ENCODE data around the gene WDR19. TPM values are rescaled to one million over a fixed set of nuclear protein-coding genes. Genes with fewer than 3 reads are reported as not detected.
A peak's percentile ranks its signal among the peaks of the same experiment; 100 is the strongest.
"Not testable (repeated sequence)": the region's sequence is repeated elsewhere in the genome, so short reads cannot be mapped to it uniquely, and the experiment has no call there.

The WDR19 gene
- total and polyA plus RNA-seq, 8 donors, result 6.3 to 41.3 (median 13.7) TPM

DNA sequence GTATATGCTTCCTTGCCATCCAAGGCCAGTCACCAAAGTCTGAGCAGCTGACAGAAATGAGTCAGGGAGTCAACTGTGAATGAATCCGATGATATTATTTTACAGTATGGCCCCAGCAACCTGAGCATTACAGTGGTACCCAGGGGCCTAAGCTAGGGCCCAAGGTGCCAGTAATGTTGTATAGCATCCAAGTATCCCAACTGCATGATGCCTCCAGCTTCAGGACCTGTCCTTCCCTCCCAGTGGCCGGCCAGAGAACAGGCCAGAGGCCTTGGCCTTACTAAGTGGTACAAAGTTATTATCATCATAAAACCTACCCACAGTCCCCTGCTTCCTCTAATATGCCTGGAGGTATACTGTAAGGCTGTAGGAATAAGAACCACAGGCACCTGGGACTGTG, 103.9 kb downstream of the WDR19 start:
- H3K4me1 ChIP-seq, result no peaks in the 10 kb centered on the region
- H3K4me3 ChIP-seq, result no peak overlapping the region
- FAIRE-seq (no peak), ATAC-seq (peak in 1 of 4 donors; percentile 24), DNase-seq (no peak)
- peaks cover 0 to 44% (median 0%) of the 10 kb centered on the region in 3 donors for H3K36me3 ChIP-seq
- WGBS, 2 donors, result 93 to 96% methylated on average over 2 of the region's 2 CpGs
- intact Hi-C loops (cut with DNase I), result no loop called here
- no peak overlapping the region for H3K27ac ChIP-seq
- H3K27me3 ChIP-seq, result no peaks in the 10 kb centered on the region
- TF ChIP-seq, protein P1, sequence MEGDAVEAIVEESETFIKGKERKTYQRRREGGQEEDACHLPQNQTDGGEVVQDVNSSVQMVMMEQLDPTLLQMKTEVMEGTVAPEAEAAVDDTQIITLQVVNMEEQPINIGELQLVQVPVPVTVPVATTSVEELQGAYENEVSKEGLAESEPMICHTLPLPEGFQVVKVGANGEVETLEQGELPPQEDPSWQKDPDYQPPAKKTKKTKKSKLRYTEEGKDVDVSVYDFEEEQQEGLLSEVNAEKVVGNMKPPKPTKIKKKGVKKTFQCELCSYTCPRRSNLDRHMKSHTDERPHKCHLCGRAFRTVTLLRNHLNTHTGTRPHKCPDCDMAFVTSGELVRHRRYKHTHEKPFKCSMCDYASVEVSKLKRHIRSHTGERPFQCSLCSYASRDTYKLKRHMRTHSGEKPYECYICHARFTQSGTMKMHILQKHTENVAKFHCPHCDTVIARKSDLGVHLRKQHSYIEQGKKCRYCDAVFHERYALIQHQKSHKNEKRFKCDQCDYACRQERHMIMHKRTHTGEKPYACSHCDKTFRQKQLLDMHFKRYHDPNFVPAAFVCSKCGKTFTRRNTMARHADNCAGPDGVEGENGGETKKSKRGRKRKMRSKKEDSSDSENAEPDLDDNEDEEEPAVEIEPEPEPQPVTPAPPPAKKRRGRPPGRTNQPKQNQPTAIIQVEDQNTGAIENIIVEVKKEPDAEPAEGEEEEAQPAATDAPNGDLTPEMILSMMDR (IDR thresholded peaks at IDR 0.05), result no peak
- H3K9me3 ChIP-seq, result no peaks in the 10 kb centered on the region

DNA sequence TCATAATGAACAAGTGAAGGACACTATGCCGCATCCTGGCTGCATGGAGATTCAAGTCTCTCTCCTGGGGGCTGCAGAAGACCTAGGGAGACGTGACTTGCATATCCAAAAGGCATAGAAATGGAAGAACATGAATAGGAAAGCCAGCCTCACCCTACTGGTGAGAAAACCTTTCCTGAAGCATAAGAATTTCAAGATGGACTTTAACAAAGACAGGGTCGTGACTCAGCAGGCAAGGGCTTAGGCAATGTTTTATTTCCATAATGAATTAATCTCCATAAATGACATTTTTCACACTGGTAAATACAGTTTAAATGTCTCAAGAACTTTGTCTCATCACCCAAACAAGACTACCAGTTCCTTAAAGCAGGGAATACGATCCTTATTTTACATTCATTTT, 104.9 kb downstream of the WDR19 start:
- TF ChIP-seq, protein P1 (IDR thresholded peaks at IDR 0.05), result no peak
- Histone ChIP-seq H3K36me3 (peaks cover 0 to 50% (median 0%) of the 10 kb centered on the region in 3 donors), H3K4me1 (no peaks in the 10 kb centered on the region), H3K27ac (no peak overlapping the region), H3K27me3 (no peaks in the 10 kb centered on the region), H3K4me3 (no peak overlapping the region), H3K9me3 (no peaks in the 10 kb centered on the region)
- WGBS, 2 donors, result 95% methylated on average over 4 of the region's 4 CpGs
- FAIRE-seq (no peak), ATAC-seq (no peak), DNase-seq (no peak)
- intact Hi-C loops (cut with DNase I), result no loop called here

DNA sequence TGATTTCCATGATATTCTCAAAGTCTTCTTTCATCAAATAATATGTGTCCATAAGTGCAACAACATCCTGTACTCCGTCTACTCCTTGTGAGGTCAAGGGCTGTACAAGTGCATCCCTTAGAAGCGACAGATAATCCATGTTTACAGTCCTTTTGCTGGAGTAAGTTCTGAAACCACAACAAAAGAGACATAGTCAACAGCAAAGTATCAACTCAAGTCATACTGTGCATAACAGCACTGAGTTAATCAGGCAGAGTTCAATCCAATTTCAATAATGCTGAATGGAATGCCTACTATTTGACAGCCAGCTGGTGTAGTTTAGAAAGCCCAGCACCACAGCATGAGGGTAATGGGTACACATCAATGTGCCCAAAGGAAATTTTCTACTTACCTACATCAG, 109.4 kb downstream of the WDR19 start:
- WGBS, 2 donors, result 94 to 99% methylated on average over 2 of the region's 2 CpGs
- TF ChIP-seq, protein P1 (IDR thresholded peaks at IDR 0.05), result no peak
- intact Hi-C loops (cut with DNase I), result no loop called here
- Histone ChIP-seq H3K36me3 (peaks cover 0 to 56% (median 4%) of the 10 kb centered on the region in 3 donors), H3K4me1 (no peaks in the 10 kb centered on the region), H3K27ac (no peak overlapping the region), H3K27me3 (no peaks in the 10 kb centered on the region), H3K4me3 (no peak overlapping the region), H3K9me3 (no peaks in the 10 kb centered on the region)
- FAIRE-seq (no peak), ATAC-seq (no peak), DNase-seq (no peak)

DNA sequence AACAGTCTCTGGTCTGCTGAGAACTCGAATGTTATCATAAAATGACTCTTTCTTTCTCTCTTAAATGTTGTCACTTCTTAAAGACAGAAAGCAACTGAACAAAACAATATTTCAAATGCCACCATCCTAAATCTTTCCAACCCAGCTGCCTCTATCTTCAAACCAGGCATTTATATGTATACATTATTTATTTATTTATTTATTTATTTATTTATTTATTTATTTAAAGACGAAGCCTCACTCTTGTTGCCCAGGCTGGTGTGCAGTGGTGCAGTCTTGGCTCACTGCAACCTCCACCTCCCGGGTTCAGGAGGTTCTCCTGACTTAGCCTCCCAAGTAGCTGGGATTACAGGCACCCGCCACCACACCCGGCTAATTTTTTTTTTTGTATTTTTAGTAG, 110.1 kb downstream of the WDR19 start:
- H3K4me3 ChIP-seq; H3K4me1 ChIP-seq; DNase-seq; H3K27me3 ChIP-seq; intact Hi-C loops (cut with DNase I); H3K9me3 ChIP-seq; FAIRE-seq; H3K27ac ChIP-seq; ATAC-seq: not testable (repeated sequence)
- 94 to 96% methylated on average over 5 of the region's 5 CpGs for WGBS, 2 donors
- peaks cover 0 to 49% (median 4%) of the 10 kb centered on the region in 3 donors for H3K36me3 ChIP-seq

DNA sequence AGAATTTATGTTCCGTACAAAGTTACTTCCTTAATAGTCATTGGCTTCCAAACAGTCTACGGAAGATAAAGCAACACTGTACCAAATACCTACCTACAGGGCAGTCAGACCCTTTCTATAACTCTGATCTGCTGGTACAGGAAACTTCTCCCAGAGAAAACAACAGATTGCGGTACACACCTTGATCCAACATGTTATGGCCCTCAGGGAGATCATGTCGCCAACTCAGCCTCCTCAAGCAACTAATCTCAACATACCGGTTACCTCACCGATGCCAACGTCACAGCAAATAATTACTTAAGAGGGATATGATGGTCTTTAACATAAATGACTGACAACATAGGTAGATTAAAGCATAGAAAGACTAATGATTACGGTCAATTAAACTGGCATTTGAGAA, 113.5 kb downstream of the WDR19 start:
- intact Hi-C loops (cut with DNase I), result no loop called here
- DNase-seq (no peak), ATAC-seq (no peak), FAIRE-seq (no peak)
- Histone ChIP-seq H3K36me3 (peaks cover 0 to 37% (median 17%) of the 10 kb centered on the region in 3 donors), H3K27me3 (no peaks in the 10 kb centered on the region), H3K4me3 (no peak overlapping the region), H3K4me1 (no peaks in the 10 kb centered on the region), H3K27ac (no peak overlapping the region), H3K9me3 (no peaks in the 10 kb centered on the region)
- TF ChIP-seq, protein P1 (IDR thresholded peaks at IDR 0.05), result no peak
- 96% methylated on average over 8 of the region's 8 CpGs for WGBS, 2 donors
